Measurements from ENCODE around the gene FBXL2.
"Not testable (repeated sequence)": the region's sequence is repeated elsewhere in the genome, so short reads cannot be mapped to it uniquely, and the experiment has no call there.

FBXL2 gene

GRCh38 chr3:33429306-33429705 lies 152.1 kb downstream of the FBXL2 start:
- H2AFZ ChIP-seq (ENCODE audit: low read depth, low read length); H3K4me1 ChIP-seq (ENCODE audit: insufficient read depth, low read length); H3K4me3 ChIP-seq (ENCODE audit: low read length); H3K36me3 ChIP-seq (ENCODE audit: insufficient read depth, low read length); H3K9me3 ChIP-seq (ENCODE audit: low read length); H3K27me3 ChIP-seq (ENCODE audit: insufficient read depth, low read length): not testable (repeated sequence)

- H3K27me3 ChIP-seq (ENCODE audit: insufficient read depth, low read length) = no peaks in the 10 kb centered on the region
- H2AFZ ChIP-seq (ENCODE audit: low read depth, low read length) = no peak overlapping the region
- H3K4me3 ChIP-seq (ENCODE audit: low read length) = no peak overlapping the region
- H3K9me3 ChIP-seq (ENCODE audit: low read length) = peaks cover 2% of the 10 kb centered on the region
- peaks cover 3% of the 10 kb centered on the region for H3K36me3 ChIP-seq (ENCODE audit: insufficient read depth, low read length)
- peaks cover 8% of the 10 kb centered on the region for H3K4me1 ChIP-seq (ENCODE audit: insufficient read depth, low read length)
Measured at GRCh38 chr3:33430061-33430460, 152.8 kb downstream of the FBXL2 start.

DNA sequence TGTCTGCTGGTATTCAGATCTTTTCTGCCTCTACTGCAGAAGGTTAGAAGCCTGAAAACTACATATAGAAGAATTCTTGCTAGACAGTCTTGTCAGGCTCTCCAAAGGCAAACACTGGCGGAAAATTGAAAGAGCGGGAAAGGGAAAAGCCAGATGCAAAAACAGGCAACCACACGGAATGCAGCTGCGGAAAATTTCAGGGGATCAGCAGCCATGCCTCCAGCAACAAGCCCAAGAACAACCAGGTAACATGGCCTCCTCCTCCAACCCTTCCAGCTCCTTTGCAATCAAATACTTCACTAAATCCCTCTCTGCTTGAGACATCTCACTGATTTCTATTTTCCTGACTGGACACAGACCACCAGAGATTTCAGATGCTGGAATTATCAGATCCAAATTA lies 153.3 kb downstream of the FBXL2 start:
- Histone ChIP-seq H3K4me3 (ENCODE audit: low read length) (no peak overlapping the region), H2AFZ (ENCODE audit: low read depth, low read length) (no peak overlapping the region), H3K36me3 (ENCODE audit: insufficient read depth, low read length) (peaks cover under 1% of the 10 kb centered on the region), H3K27me3 (ENCODE audit: insufficient read depth, low read length) (no peaks in the 10 kb centered on the region), H3K9me3 (ENCODE audit: low read length) (peaks cover 4% of the 10 kb centered on the region), H3K4me1 (ENCODE audit: insufficient read depth, low read length) (peaks cover 8% of the 10 kb centered on the region)

- Histone ChIP-seq H3K9me3 (ENCODE audit: low read length) (peaks cover 4% of the 10 kb centered on the region), H3K4me3 (ENCODE audit: low read length) (no peak overlapping the region), H3K4me1 (ENCODE audit: insufficient read depth, low read length) (peaks cover 15% of the 10 kb centered on the region), H3K36me3 (ENCODE audit: insufficient read depth, low read length) (no peaks in the 10 kb centered on the region), H3K27me3 (ENCODE audit: insufficient read depth, low read length) (no peaks in the 10 kb centered on the region), H2AFZ (ENCODE audit: low read depth, low read length) (no peak overlapping the region)
Measured at GRCh38 chr3:33433843-33434242, 156.6 kb downstream of the FBXL2 start.
